HG03025 (cell line): ENCODE data around the gene RIMBP2.

ENCODE experiments used
- ATAC-seq: cut with Tn5 transposase; IDR thresholded peaks from one replicate; pipeline ENCODE4 v1.9.1; 2021; ENCODE audit warnings: mild to moderate bottlenecking, moderate library complexity; ENCODE audit not compliant: unreplicated experiment, low FRiP score

The RIMBP2 gene

DNA sequence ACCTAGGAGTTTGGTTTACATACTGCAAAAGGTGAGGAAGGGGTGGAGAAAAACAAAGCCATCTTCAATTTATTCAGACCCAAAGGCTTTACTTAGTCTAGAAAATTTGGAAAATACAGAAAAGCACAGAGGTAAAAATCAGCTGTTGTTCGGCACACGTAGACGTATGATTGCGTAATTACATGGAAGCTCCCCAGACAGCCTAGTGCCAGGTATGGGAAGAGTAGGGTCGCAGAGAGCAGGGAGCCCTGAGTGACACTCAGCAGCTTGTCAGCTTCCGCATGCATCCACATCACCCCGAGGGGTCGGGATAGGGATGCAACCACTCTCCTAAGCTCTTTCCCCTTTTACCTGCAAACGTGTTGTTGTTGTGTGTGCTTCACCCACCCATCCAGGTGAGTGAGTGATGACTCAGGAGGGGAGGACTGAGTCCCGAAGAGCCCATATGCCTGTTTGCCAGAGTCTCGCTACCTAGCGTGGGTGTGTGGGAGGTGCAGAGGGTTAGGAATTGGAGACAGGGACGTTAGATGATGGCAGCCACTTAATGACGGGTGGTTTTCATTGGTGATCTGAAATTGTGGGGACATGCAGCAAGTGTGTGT lies 358.3 kb downstream of the RIMBP2 start:
- no peak for ATAC-seq

DNA sequence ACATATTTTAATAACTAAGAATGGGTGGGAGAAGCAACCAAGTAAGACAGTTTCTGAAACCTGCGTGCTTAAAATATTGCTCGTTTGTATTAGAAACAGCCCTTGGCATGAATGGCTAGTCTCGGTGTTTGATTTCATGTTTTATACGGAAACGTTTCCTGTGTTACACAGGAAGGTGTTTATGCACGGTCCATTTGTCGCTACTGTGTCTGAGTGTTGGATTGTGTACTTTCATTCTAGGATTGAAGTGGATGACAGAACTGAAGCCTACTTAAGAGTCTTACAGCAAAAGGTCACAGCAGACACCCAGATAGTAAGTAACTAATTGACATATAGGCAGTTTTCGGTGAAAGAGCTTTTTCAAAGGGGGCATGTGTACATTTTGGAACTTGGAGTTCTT lies 358.9 kb downstream of the RIMBP2 start:
- ATAC-seq: no peak

DNA sequence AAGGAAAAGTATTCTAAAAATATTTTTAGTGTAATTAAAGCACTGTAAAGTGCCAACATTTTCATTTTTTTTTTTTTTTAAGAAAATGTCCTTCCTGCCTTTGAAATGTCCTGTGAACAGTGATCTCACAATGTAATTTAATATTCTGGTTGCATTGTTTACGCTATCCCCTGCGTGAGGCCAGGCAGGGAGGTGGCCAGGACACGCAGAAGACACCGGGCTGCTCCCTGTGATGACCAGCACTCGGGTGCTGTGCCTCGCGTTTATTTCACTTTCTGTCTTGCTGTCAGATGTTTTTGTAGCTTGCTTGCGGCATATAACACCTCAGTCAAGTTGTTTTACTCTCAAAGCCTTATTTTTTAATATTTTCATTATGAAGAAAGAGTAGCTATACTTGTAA lies 359.9 kb downstream of the RIMBP2 start:
- no peak for ATAC-seq

DNA sequence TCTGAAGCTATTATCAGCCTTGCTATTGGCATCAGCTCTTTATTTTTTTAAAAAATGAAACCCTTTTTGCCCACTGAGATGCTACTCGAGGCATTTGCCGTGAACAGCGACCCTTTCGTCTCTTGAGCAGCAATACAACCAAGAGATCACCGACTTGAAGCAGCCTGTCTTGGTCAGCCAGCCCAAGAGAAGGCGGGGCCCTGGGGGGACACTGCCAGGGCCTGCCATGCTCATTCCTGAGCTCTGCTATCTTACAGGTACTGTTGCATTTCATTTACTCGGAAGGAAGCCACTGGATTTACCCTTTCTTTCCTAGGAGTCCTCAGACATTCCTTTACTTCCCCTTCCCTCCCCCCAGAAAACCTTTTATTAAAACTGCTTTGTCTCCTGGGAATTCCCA lies 361.7 kb downstream of the RIMBP2 start:
- ATAC-seq: no peak

DNA sequence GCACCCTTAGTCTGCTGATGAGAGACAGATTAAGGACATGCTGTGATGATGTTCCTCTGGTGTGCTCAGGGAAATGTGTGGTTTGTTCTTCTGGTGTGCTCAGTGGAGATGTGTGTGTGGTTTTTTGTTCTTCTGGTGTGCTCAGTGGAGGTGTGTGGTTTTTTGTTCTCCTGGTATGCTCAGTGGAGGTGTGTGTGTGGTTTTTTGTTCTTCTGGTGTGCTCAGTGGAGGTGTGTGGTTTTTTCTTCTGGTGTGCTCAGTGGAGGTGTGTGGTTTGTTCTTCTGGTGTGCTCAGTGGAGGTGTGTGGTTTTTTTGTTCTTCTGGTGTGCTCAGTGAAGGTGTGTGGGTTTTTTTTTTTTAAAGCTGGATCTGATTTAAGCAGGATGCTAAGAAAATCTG lies 363.0 kb downstream of the RIMBP2 start:
- no peak for ATAC-seq

DNA sequence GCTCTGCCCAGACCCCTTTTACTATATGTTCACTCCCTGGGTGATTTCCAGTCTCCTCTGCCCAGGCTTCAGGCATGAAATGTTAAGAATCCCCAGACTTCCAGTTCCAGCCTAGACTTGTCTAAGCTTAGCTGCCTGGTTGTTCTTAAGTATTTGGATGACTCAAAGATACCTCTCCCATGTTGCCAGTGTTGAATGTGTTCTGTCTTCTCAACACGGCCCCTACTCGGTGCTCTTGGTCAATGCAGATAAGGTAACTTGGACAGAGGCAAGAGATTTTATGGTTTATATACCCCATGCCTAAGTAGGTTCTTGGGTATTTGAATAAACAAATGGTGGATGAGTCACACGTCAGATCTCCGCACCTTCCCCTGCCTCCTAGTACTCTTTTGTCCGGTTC lies 364.8 kb downstream of the RIMBP2 start:
- no peak for ATAC-seq

DNA sequence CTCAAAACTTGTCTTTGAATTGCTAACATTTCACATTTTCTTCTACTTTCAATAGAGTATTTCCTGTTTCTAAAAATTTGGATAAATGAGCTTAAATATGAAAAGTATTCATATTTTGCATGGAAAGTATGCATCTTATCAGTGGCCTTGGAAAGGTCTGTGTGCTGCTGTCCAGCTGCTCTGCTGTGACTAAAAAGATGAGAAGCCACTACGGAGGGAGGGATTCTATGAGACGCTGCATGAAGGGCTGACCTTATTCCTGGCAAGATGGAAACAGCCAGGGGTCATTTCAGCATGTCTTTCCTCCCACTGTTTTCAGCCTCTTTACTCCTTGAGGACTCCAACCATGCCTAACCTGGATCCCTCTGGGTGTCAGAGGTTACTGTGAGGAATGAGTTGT lies 365.4 kb downstream of the RIMBP2 start:
- ATAC-seq: no peak

DNA sequence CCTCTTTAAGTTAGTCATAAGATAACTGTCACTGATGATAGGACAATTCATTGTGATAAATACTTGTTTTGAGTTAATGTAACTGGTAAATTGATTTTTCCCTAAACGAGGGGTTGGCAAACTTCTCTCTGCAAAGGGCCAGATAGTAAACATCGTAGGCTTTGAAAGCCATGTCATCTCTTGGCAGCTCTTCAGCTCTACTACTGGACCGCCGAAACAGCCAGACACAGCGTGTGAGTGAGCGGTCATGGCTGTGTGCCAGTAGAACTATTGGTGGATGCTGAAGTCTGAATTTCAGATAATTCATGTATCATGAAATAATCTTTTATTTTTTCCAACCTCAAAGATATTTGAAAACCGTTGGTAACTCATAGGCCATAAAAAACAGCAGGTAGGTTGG lies 368.5 kb downstream of the RIMBP2 start:
- ATAC-seq: no peak
